Esophagus muscularis mucosa (tissue), 4 donors: ENCODE measurements around the gene SIPA1L2. TPM values are rescaled to one million over a fixed set of nuclear protein-coding genes. Genes with fewer than 3 reads are reported as not detected.

Source experiments
- DNase-seq: peaks from one replicate; pipeline ENCODE4 v3.0.0-alpha.2; 2017; ENCODE audit errors: extremely low spot score
- H3K27ac ChIP-seq, 4 donors: fragments of 200-600 bp; sonication (generic); replicated peaks in 1 of 4; 1 replicate in 3 of 4; 2 replicates in 1 of 4; pipeline ENCODE4 v1.5.1; 2016 to 2019; ENCODE audit warnings: mild to moderate bottlenecking in 1 of 4
- H3K27me3 ChIP-seq, 4 donors: fragments of 200-600 bp; sonication (generic); one replicate each; pipeline versions ENCODE4 v1.5.1 to v1.6.0; 2016 to 2019
- H3K36me3 ChIP-seq, 4 donors: fragments of 200-600 bp; sonication (generic); one replicate each; pipeline ENCODE4 v1.5.1; 2016 to 2019
- H3K4me1 ChIP-seq, 4 donors: fragments of 200-600 bp; sonication (generic); one replicate each; pipeline ENCODE4 v1.5.1; 2016 to 2019
- H3K4me3 ChIP-seq, 4 donors: fragments of 200-600 bp; sonication (generic); 1 replicate in 2 of 4; 2 replicates in 2 of 4; pipeline ENCODE4 v1.5.1; 2016 to 2019; ENCODE audit warnings: mild to moderate bottlenecking in 4 of 4, moderate library complexity in 1 of 4
- H3K9me3 ChIP-seq, 4 donors: fragments of 200-600 bp; sonication (generic); 1 replicate in 3 of 4; 2 replicates in 1 of 4; pipeline ENCODE4 v1.5.1; 2016 to 2019
- CTCF ChIP-seq, 3 experiments: fragments of 200-600 bp in 2 of 3; fragments of 450-650 bp in 1 of 3; sonication (generic) in 2 of 3; IDR thresholded peaks; one replicate each; pipeline ENCODE4 v1.5.1; 2017 to 2019; ENCODE audit warnings: antibody characterized with exemption in 3 of 3, mild to moderate bottlenecking in 2 of 3, moderate library complexity in 1 of 3
- EP300 ChIP-seq: sonication (generic); formaldehyde crosslinking; IDR thresholded peaks from one replicate; pipeline ENCODE4 v1.6.1; 2017; ENCODE audit warnings: antibody characterized with exemption
- POLR2A ChIP-seq: fragments of 450-650 bp; IDR thresholded peaks from one replicate; pipeline ENCODE4 v1.6.1; 2017; ENCODE audit warnings: antibody characterized with exemption, moderate library complexity, mild to moderate bottlenecking, low read depth
- POLR2AphosphoS5 ChIP-seq, 2 donors: sonication (generic); formaldehyde crosslinking; IDR thresholded peaks; one replicate each; pipeline ENCODE4 v1.6.1; 2017; ENCODE audit warnings: antibody characterized with exemption in 2 of 2
- WGBS: methylation state at CpG from one replicate; pipeline ENCODE4 v1.1.5; 2018; 5-methylcytosine and 5-hydroxymethylcytosine counted together
- intact Hi-C: fragments of 100-400 bp; cut with DNase I; formaldehyde crosslinking; loops from one replicate; pipeline ENCODE4 v1.15.1; 2023
- total RNA-seq, 4 donors: library from RNA; depleted of rRNA; stranded (reverse); fragments of >200 nt; gene quantifications; one replicate each; pipeline versions ENCODE4 v1.1.0 to v1.2.1, GENCODE V29; 2016

Gene SIPA1L2
- total RNA-seq, 4 donors from 2014 or later, result 37.4 to 59.0 (median 43.0) TPM

- no peaks in the 10 kb centered on the region for H3K36me3 ChIP-seq
- intact Hi-C loops, result no loop called here
- 76% methylated on average over 1 of the region's 1 CpG for WGBS
- H3K4me1 ChIP-seq, result peaks cover 5 to 18% (median 8%) of the 10 kb centered on the region in 4 donors
- H3K4me3 ChIP-seq, result no peak overlapping the region
- H3K9me3 ChIP-seq, result no peaks in the 10 kb centered on the region
- no peaks in the 10 kb centered on the region for H3K27me3 ChIP-seq
- no peak overlapping the region for H3K27ac ChIP-seq
- DNase-seq, result no peak
- no peak for TF ChIP-seq POLR2AphosphoS5 (IDR thresholded peaks at IDR 0.05)
- TF ChIP-seq EP300, result no peak
- TF ChIP-seq POLR2A, result no peak
- TF ChIP-seq CTCF (IDR thresholded peaks at IDR 0.05), result no peak
These were observed 20.9 kb upstream of the SIPA1L2 start for GRCh38 chr1:232650845-232651244.

- 58% methylated on average over 2 of the region's 2 CpGs for WGBS
- Histone ChIP-seq H3K9me3 (no peaks in the 10 kb centered on the region), H3K4me3 (no peak overlapping the region), H3K4me1 (peaks cover 5 to 18% (median 8%) of the 10 kb centered on the region in 4 donors), H3K36me3 (no peaks in the 10 kb centered on the region), H3K27me3 (no peaks in the 10 kb centered on the region), H3K27ac (no peak overlapping the region)
- intact Hi-C loops, result no loop called here
- no peak for DNase-seq
- no peak for TF ChIP-seq POLR2A
- TF ChIP-seq EP300, result no peak
- TF ChIP-seq POLR2AphosphoS5 (IDR thresholded peaks at IDR 0.05), result no peak
- no peak for TF ChIP-seq CTCF (IDR thresholded peaks at IDR 0.05)
These were observed 20.5 kb upstream of the SIPA1L2 start for GRCh38 chr1:232650418-232650817.

GRCh38 chr1:232648316-232648715 lies 18.4 kb upstream of the SIPA1L2 start:
- intact Hi-C loops, result no loop called here
- TF ChIP-seq POLR2A (no peak), EP300 (no peak)

GRCh38 chr1:232644209-232644608 lies 14.3 kb upstream of the SIPA1L2 start:
- Histone ChIP-seq H3K27me3 (no peaks in the 10 kb centered on the region), H3K9me3 (no peaks in the 10 kb centered on the region), H3K36me3 (no peaks in the 10 kb centered on the region), H3K27ac (no peak overlapping the region), H3K4me3 (no peak overlapping the region), H3K4me1 (no peaks in the 10 kb centered on the region)
- intact Hi-C loops, result no loop called here
- no peak for DNase-seq
- no peak for TF ChIP-seq EP300
- WGBS, result 97% methylated on average over 1 of the region's 1 CpG

More at GRCh38 chr1:232648316-232648715, 18.4 kb upstream of the SIPA1L2 start:
- 85% methylated on average over 3 of the region's 3 CpGs for WGBS
- no peaks in the 10 kb centered on the region for H3K4me1 ChIP-seq
- H3K27ac ChIP-seq, result no peak overlapping the region
- no peak for DNase-seq
- no peaks in the 10 kb centered on the region for H3K9me3 ChIP-seq
- H3K27me3 ChIP-seq, result no peaks in the 10 kb centered on the region
- no peaks in the 10 kb centered on the region for H3K36me3 ChIP-seq
- no peak overlapping the region for H3K4me3 ChIP-seq

GRCh38 chr1:232643251-232643650 lies 13.3 kb upstream of the SIPA1L2 start:
- Histone ChIP-seq H3K27me3 (no peaks in the 10 kb centered on the region), H3K4me1 (no peaks in the 10 kb centered on the region), H3K36me3 (no peaks in the 10 kb centered on the region), H3K27ac (no peak overlapping the region), H3K4me3 (no peak overlapping the region), H3K9me3 (no peaks in the 10 kb centered on the region)
- TF ChIP-seq CTCF (IDR thresholded peaks at IDR 0.05) (no peak), POLR2AphosphoS5 (IDR thresholded peaks at IDR 0.05) (no peak), EP300 (no peak), POLR2A (no peak)
- intact Hi-C loops, result no loop called here
- no peak for DNase-seq

GRCh38 chr1:232641507-232641906 lies 11.6 kb upstream of the SIPA1L2 start:
- WGBS, result 94% methylated on average over 6 of the region's 6 CpGs
- no peak for DNase-seq
- H3K4me1 ChIP-seq, result peaks cover 0 to under 1% (median 0%) of the 10 kb centered on the region in 4 donors
- intact Hi-C loops, result no loop called here
- no peak overlapping the region for H3K27ac ChIP-seq
- H3K4me3 ChIP-seq, result no peak overlapping the region
- no peaks in the 10 kb centered on the region for H3K36me3 ChIP-seq
- no peaks in the 10 kb centered on the region for H3K9me3 ChIP-seq
- no peak for TF ChIP-seq EP300
- no peak for TF ChIP-seq CTCF (IDR thresholded peaks at IDR 0.05)
- no peak for TF ChIP-seq POLR2AphosphoS5 (IDR thresholded peaks at IDR 0.05)
- no peak for TF ChIP-seq POLR2A
- no peaks in the 10 kb centered on the region for H3K27me3 ChIP-seq
